ENCODE data around the gene DOC2A. TPM values are rescaled to one million over a fixed set of nuclear protein-coding genes. Genes with fewer than 3 reads are reported as not detected.

DOC2A gene
- total and polyA plus RNA-seq, 10 of the 15 experiments (the other 5 are each of a cell fraction or from before 2014, with no cell fraction given): 0.06 to 0.17 (median 0.12) TPM; not detected in 6

DNA sequence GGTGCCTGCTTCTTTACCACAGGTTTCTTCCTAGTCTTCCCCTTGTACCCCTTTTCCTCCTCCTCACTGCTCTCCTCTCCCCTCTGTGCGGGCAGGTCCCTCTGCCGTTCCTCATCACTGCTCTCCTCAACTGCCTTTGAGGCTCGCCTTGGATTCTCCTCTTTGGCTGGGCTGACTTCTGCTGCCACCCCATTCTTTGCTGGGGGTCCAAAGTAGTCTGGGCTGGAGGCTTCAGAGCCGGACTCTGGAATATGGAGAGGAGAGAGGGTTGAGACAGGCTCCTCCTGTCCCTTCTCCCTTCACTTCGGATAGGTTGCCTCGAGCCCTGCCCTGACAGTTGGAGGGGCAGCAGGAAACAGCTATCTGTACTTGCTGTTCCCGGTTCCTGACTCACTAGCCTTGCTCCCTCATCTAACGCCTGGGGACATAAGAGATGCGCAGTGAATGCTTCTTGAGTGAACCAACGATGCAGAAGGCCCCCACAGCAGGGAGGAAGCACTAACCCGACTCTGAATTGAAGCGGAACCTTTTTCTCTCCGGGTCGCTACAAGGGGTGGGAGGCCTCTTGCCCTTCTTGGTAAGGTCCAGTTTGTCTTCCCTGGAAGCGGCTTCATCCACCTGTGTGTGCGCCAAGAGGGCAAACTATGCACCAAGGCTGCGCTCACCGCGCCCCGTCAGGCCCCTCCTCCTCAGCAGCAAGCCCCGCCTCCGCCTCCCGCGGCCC lies 16.1 kb downstream of the DOC2A start:
- FAIRE-seq (no peak), DNase-seq (ENCODE audit: low read depth, low spot score) (no peak), ATAC-seq (peak; percentile 75)
- H3K9ac ChIP-seq (ENCODE audit: control insufficient read depth, insufficient read depth, low read length): peak overlapping the region; percentile 88
- peak overlapping the region; percentile 98 for H2AFZ ChIP-seq (ENCODE audit: control insufficient read depth, low read depth, low read length)
- H4K20me1 ChIP-seq (ENCODE audit: control insufficient read depth, insufficient read depth): no peaks in the 10 kb centered on the region
- intact Hi-C loops (cut with micrococcal nuclease; ENCODE audit: unreplicated experiment): no loop called here
- ChIA-PET CTCF (interaction anchor here (0.9 to 1.9 kb wide), 4 partner anchors 22 to 78 kb away, joined by 3 to 6 read pairs (median 4); partner anchors contain the start of genes TAOK2 and TMEM219), RAD21 (ENCODE audit: unreplicated experiment) (interaction anchor here (0.6 to 1.4 kb wide), 3 partner anchors 22 to 1502 kb away, joined by 3 to 5 read pairs (median 3); no protein-coding TSS in a partner anchor), POLR2A (interaction anchor here (0.5 to 2.8 kb wide), 9 partner anchors 19 to 69 kb away, joined by 3 to 16 read pairs (median 6); partner anchors contain the start of genes KCTD13, TAOK2 and TMEM219), SMC1A (ENCODE audit: uncharacterized antibody, unreplicated experiment) (interaction anchor here (1.3 to 1.9 kb wide), 2 partner anchors 22 to 32 kb away, joined by 3 to 9 read pairs; partner anchors contain the start of genes TAOK2 and TMEM219)
- 10% methylated on average over 24 of the region's 24 CpGs for WGBS (ENCODE audit: insufficient coverage, insufficient replicate concordance, low lambda C conversion rate, missing lambda C conversion rate)
- peak overlapping the region; percentile 82 for H3K4me2 ChIP-seq (ENCODE audit: control insufficient read depth, insufficient read depth)
- no peaks in the 10 kb centered on the region for H3K27me3 ChIP-seq (replicated peaks in 1 of 2; ENCODE audit: control insufficient read depth in 2 of 2, insufficient read depth in 2 of 2, low read length in 1 of 2)
- TF ChIP-seq ZNF622 (IDR thresholded peaks at IDR 0.05) (no peak), POLR2A (IDR thresholded peaks at IDR 0.05; ENCODE audit: low read depth, low read length) (no peak), TCF7 (IDR thresholded peaks at IDR 0.05; ENCODE audit: borderline replicate concordance) (no peak), NR2F1 (conservative IDR thresholded peaks at IDR 0.05) (no peak), LARP7 (IDR thresholded peaks at IDR 0.05) (peak; percentile 17; the same call in 1 of the 2 replicates), STAT3 (IDR thresholded peaks at IDR 0.05; ENCODE audit: low read depth, low read length) (no peak)
- TF ChIP-seq, protein P1, sequence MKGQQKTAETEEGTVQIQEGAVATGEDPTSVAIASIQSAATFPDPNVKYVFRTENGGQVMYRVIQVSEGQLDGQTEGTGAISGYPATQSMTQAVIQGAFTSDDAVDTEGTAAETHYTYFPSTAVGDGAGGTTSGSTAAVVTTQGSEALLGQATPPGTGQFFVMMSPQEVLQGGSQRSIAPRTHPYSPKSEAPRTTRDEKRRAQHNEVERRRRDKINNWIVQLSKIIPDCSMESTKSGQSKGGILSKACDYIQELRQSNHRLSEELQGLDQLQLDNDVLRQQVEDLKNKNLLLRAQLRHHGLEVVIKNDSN (IDR thresholded peaks at IDR 0.05; ENCODE audit: borderline replicate concordance, extremely low read length, insufficient read depth, low read depth, low read length): no peak
- TF ChIP-seq, protein P2, sequence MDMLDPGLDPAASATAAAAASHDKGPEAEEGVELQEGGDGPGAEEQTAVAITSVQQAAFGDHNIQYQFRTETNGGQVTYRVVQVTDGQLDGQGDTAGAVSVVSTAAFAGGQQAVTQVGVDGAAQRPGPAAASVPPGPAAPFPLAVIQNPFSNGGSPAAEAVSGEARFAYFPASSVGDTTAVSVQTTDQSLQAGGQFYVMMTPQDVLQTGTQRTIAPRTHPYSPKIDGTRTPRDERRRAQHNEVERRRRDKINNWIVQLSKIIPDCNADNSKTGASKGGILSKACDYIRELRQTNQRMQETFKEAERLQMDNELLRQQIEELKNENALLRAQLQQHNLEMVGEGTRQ (IDR thresholded peaks at IDR 0.05; ENCODE audit: borderline replicate concordance, low read depth, low read length): no peak
- peak overlapping the region; percentile 81 for H3K4me3 ChIP-seq
- in situ Hi-C loops (cut with MboI): no loop called here
- no peaks in the 10 kb centered on the region for H3K9me3 ChIP-seq (replicated peaks; ENCODE audit: control insufficient read depth, insufficient read depth, low read length)
- peaks cover 8 to 15% of the 10 kb centered on the region in 2 experiments for H3K36me3 ChIP-seq (ENCODE audit: control insufficient read depth in 2 of 2, insufficient read depth in 2 of 2, low read length in 1 of 2)
- BruUV-seq (replicated peaks): no TSS peak
- peaks cover 19% of the 10 kb centered on the region for H3K79me2 ChIP-seq (ENCODE audit: control insufficient read depth, insufficient read depth, low read length)
- H3K27ac ChIP-seq (ENCODE audit: control insufficient read depth, insufficient read depth): peak overlapping the region; percentile 91
- H3K4me1 ChIP-seq (ENCODE audit: control insufficient read depth, insufficient read depth, low read length): peaks cover 9% of the 10 kb centered on the region

All from GM12878 (cell line).